ENCODE measurements around the gene NEXN.

Gene NEXN

DNA sequence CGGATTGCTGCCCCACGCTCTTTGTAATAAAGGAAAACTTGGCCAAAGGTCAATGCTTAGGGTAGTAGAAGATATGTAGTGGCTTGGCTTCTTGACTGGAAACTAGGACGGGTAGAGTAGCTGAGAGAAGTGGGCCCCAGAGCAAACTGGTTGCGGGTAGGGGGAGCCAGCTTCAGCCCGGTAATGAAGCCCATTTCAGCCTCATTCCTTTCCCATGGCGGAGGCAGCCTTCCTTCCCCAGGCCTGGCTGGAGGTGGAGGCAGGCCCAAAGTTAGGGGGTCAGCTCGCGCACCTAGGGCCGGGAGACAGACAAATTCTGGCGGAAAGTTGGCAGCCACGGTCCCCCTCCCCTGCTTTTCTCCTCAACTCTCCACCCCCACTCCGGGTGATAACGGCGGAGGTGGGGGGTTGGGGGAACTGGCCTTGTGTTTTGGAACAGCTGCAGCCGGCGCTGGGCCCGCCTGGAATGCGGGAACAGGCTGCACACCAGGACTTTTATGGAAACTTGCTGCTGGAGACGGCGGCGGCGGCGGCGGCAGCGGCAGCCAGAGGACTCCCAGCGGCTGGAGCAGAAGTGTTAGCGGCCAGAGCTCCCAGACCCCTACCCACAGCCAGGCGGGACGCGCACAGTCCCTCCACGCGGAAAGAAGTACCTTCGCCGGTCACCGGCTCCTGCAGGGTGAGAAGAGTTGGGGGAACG is at the start of gene NEXN:
TSS of gene NEXN (plus strand) at position 544 of the 700 bp plus-strand sequence. CDS start 27,483 bp downstream, outside the sequence.
- H3K4me1 ChIP-seq (ENCODE audit: insufficient read depth, insufficient read length): peaks cover 2% of the 10 kb centered on the region
- DNase-seq (ENCODE audit: low read depth, low spot score): peak; percentile 88
- H3K27me3 ChIP-seq (ENCODE audit: insufficient read depth, insufficient read length): no peaks in the 10 kb centered on the region
- peaks cover 7% of the 10 kb centered on the region for H3K36me3 ChIP-seq (ENCODE audit: insufficient read depth, insufficient read length, low read length)
- no peaks in the 10 kb centered on the region for H3K9me3 ChIP-seq (ENCODE audit: insufficient read depth, low read length)
- no peak for TF ChIP-seq ZNF274 (IDR thresholded peaks at IDR 0.05; ENCODE audit: low read depth, low read length)
- no peak for TF ChIP-seq YY1 (IDR thresholded peaks at IDR 0.05; ENCODE audit: insufficient read depth, insufficient read length)
- TF ChIP-seq SUZ12 (IDR thresholded peaks at IDR 0.05; ENCODE audit: extremely low read depth, insufficient read depth, insufficient read length): no peak
- peak within 1 kb of the TSS; percentile 93 for H3K4me3 ChIP-seq (ENCODE audit: insufficient read length, low read depth)
- H3K9ac ChIP-seq (ENCODE audit: insufficient read length, low read depth): peak within 1 kb of the TSS; percentile 99

DNA sequence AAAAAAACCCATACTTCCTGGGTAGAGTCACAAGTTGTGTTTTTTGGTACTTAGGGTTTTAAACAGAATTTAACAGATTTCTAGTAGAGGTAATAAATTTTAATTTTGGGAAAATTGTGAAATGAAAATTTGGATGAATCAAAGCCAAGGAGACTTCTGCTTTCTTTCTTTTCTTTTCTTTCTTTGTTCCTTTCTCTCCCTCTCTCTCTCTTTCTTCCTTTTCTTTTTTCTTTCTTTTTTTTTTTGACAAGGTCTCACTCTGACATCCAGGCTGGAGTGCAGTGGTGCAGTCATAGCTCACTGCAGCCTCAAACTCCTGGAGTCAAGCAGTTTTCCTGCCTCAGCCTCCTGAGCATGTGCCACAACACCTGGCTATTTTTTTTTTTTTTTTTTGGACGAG is 46.9 kb upstream of the NEXN start:
- DNase-seq (ENCODE audit: low read depth, low spot score): no peak
- TF ChIP-seq ZNF274 (IDR thresholded peaks at IDR 0.05; ENCODE audit: low read depth, low read length): no peak
- no peak for TF ChIP-seq YY1 (IDR thresholded peaks at IDR 0.05; ENCODE audit: insufficient read depth, insufficient read length)
- TF ChIP-seq SUZ12 (IDR thresholded peaks at IDR 0.05; ENCODE audit: extremely low read depth, insufficient read depth, insufficient read length): no peak
- no peaks in the 10 kb centered on the region for H3K9me3 ChIP-seq (ENCODE audit: insufficient read depth, low read length)
- H3K36me3 ChIP-seq (ENCODE audit: insufficient read depth, insufficient read length, low read length): peaks cover 19% of the 10 kb centered on the region
- no peak overlapping the region for H3K4me3 ChIP-seq (ENCODE audit: insufficient read length, low read depth)
- no peaks in the 10 kb centered on the region for H3K27me3 ChIP-seq (ENCODE audit: insufficient read depth, insufficient read length)
- no peak overlapping the region for H3K9ac ChIP-seq (ENCODE audit: insufficient read length, low read depth)
- H3K4me1 ChIP-seq (ENCODE audit: insufficient read depth, insufficient read length): no peaks in the 10 kb centered on the region

GRCh38 chr1:77845951-77846350 is 42.5 kb upstream of the NEXN start:
- no peaks in the 10 kb centered on the region for H3K4me1 ChIP-seq (ENCODE audit: insufficient read depth, insufficient read length)
- no peak for DNase-seq (ENCODE audit: low read depth, low spot score)
- H3K9ac ChIP-seq (ENCODE audit: insufficient read length, low read depth): no peak overlapping the region
- H3K36me3 ChIP-seq (ENCODE audit: insufficient read depth, insufficient read length, low read length): peaks cover 22% of the 10 kb centered on the region
- no peaks in the 10 kb centered on the region for H3K27me3 ChIP-seq (ENCODE audit: insufficient read depth, insufficient read length)
- no peaks in the 10 kb centered on the region for H3K9me3 ChIP-seq (ENCODE audit: insufficient read depth, low read length)
- H3K4me3 ChIP-seq (ENCODE audit: insufficient read length, low read depth): no peak overlapping the region
- TF ChIP-seq SUZ12 (IDR thresholded peaks at IDR 0.05; ENCODE audit: extremely low read depth, insufficient read depth, insufficient read length): no peak
- TF ChIP-seq ZNF274 (IDR thresholded peaks at IDR 0.05; ENCODE audit: low read depth, low read length): no peak
- no peak for TF ChIP-seq YY1 (IDR thresholded peaks at IDR 0.05; ENCODE audit: insufficient read depth, insufficient read length)

- TF ChIP-seq ZNF274 (IDR thresholded peaks at IDR 0.05; ENCODE audit: low read depth, low read length) (no peak), YY1 (IDR thresholded peaks at IDR 0.05; ENCODE audit: insufficient read depth, insufficient read length) (no peak), SUZ12 (IDR thresholded peaks at IDR 0.05; ENCODE audit: extremely low read depth, insufficient read depth, insufficient read length) (no peak)
- Histone ChIP-seq H3K9me3 (ENCODE audit: insufficient read depth, low read length) (no peaks in the 10 kb centered on the region), H3K9ac (ENCODE audit: insufficient read length, low read depth) (no peak overlapping the region), H3K27me3 (ENCODE audit: insufficient read depth, insufficient read length) (no peaks in the 10 kb centered on the region), H3K36me3 (ENCODE audit: insufficient read depth, insufficient read length, low read length) (peaks cover 22% of the 10 kb centered on the region), H3K4me3 (ENCODE audit: insufficient read length, low read depth) (no peak overlapping the region), H3K4me1 (ENCODE audit: insufficient read depth, insufficient read length) (no peaks in the 10 kb centered on the region)
- DNase-seq (ENCODE audit: low read depth, low spot score): no peak
These were observed 41.5 kb upstream of the NEXN start for GRCh38 chr1:77846966-77847365.

DNA sequence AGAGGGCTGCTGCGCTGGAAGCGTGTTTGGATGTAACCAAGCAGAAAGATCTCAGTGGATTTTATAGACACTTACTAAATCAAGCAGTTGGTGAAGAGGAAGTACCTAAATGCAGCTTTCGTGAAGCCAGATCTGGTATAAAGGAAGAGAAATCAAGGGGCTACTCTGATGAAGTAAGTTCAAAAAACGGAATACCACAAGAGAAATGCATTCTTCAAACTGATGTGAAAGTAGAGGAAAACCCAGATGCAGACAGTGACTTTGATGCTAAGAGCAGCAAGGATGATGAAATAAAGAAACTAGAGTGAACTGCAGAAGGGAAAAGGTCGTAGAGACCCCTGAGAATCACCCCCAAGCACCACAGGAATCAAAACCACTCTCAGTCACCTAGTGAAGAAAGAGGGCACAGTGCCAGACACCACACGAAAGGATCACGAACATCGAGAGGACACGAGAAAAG is 40.8 kb upstream of the NEXN start:
- no peak overlapping the region for H3K4me3 ChIP-seq (ENCODE audit: insufficient read length, low read depth)

GRCh38 chr1:77850082-77850481 is 38.3 kb upstream of the NEXN start:
- Histone ChIP-seq H3K36me3 (ENCODE audit: insufficient read depth, insufficient read length, low read length) (peaks cover 6% of the 10 kb centered on the region), H3K4me1 (ENCODE audit: insufficient read depth, insufficient read length) (no peaks in the 10 kb centered on the region)

More for the DNA sequence above, 40.8 kb upstream of the NEXN start:
- Histone ChIP-seq H3K9ac (ENCODE audit: insufficient read length, low read depth) (no peak overlapping the region), H3K36me3 (ENCODE audit: insufficient read depth, insufficient read length, low read length) (peaks cover 22% of the 10 kb centered on the region), H3K27me3 (ENCODE audit: insufficient read depth, insufficient read length) (no peaks in the 10 kb centered on the region), H3K9me3 (ENCODE audit: insufficient read depth, low read length) (no peaks in the 10 kb centered on the region), H3K4me1 (ENCODE audit: insufficient read depth, insufficient read length) (no peaks in the 10 kb centered on the region)
- TF ChIP-seq YY1 (IDR thresholded peaks at IDR 0.05; ENCODE audit: insufficient read depth, insufficient read length) (no peak), SUZ12 (IDR thresholded peaks at IDR 0.05; ENCODE audit: extremely low read depth, insufficient read depth, insufficient read length) (no peak), ZNF274 (IDR thresholded peaks at IDR 0.05; ENCODE audit: low read depth, low read length) (no peak)
- no peak for DNase-seq (ENCODE audit: low read depth, low spot score)

DNA sequence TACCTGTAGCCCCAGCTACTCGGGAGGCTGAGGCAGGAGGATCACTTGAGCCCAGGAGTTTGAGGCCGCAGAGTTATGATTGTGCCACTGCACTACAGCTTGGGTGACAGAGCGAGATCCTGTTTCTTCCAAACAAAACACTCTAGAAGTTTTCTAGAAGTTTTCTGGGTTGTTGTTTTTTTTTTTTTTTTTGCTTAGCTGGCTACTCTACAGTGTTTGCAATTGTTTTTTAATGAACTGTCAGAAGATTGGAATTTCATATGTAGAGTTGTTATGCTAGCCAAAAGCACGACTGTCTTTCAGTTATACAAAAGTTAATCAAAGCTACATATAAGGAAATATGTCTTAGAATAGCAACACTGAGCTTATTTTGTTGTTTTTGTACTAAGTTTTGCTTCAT is 30.9 kb upstream of the NEXN start:
- no peak overlapping the region for H3K4me3 ChIP-seq (ENCODE audit: insufficient read length, low read depth)
- TF ChIP-seq SUZ12 (IDR thresholded peaks at IDR 0.05; ENCODE audit: extremely low read depth, insufficient read depth, insufficient read length) (no peak), YY1 (IDR thresholded peaks at IDR 0.05; ENCODE audit: insufficient read depth, insufficient read length) (no peak), ZNF274 (IDR thresholded peaks at IDR 0.05; ENCODE audit: low read depth, low read length) (no peak)
- peaks cover 6% of the 10 kb centered on the region for H3K36me3 ChIP-seq (ENCODE audit: insufficient read depth, insufficient read length, low read length)
- no peaks in the 10 kb centered on the region for H3K4me1 ChIP-seq (ENCODE audit: insufficient read depth, insufficient read length)
- H3K9ac ChIP-seq (ENCODE audit: insufficient read length, low read depth): no peak overlapping the region
- peaks cover 6% of the 10 kb centered on the region; the same call in 1 of the 2 replicates for H3K9me3 ChIP-seq (ENCODE audit: insufficient read depth, low read length)
- H3K27me3 ChIP-seq (ENCODE audit: insufficient read depth, insufficient read length): no peaks in the 10 kb centered on the region
- no peak for DNase-seq (ENCODE audit: low read depth, low spot score)

More at GRCh38 chr1:77850082-77850481, 38.3 kb upstream of the NEXN start:
- TF ChIP-seq YY1 (IDR thresholded peaks at IDR 0.05; ENCODE audit: insufficient read depth, insufficient read length): no peak
- no peak for TF ChIP-seq ZNF274 (IDR thresholded peaks at IDR 0.05; ENCODE audit: low read depth, low read length)
- TF ChIP-seq SUZ12 (IDR thresholded peaks at IDR 0.05; ENCODE audit: extremely low read depth, insufficient read depth, insufficient read length): no peak
- Histone ChIP-seq H3K9ac (ENCODE audit: insufficient read length, low read depth) (no peak overlapping the region), H3K9me3 (ENCODE audit: insufficient read depth, low read length) (no peaks in the 10 kb centered on the region), H3K4me3 (ENCODE audit: insufficient read length, low read depth) (no peak overlapping the region), H3K27me3 (ENCODE audit: insufficient read depth, insufficient read length) (no peaks in the 10 kb centered on the region)
- DNase-seq (ENCODE audit: low read depth, low spot score): no peak

Data from NT2/D1 (cell line).